Erythroblast (primary cell): ENCODE data around the gene COMMD9.

ENCODE experiments used
- GATA1 ChIP-seq: IDR thresholded peaks from 2 replicates; pipeline ENCODE4 v1.6.1; 2011; ENCODE audit warnings: low read depth, mild to moderate bottlenecking, control low read depth, low read length, moderate library complexity
- POLR2A ChIP-seq: IDR thresholded peaks from 2 replicates; pipeline ENCODE4 v1.6.1; 2011; ENCODE audit warnings: mild to moderate bottlenecking, low read length

DNA sequence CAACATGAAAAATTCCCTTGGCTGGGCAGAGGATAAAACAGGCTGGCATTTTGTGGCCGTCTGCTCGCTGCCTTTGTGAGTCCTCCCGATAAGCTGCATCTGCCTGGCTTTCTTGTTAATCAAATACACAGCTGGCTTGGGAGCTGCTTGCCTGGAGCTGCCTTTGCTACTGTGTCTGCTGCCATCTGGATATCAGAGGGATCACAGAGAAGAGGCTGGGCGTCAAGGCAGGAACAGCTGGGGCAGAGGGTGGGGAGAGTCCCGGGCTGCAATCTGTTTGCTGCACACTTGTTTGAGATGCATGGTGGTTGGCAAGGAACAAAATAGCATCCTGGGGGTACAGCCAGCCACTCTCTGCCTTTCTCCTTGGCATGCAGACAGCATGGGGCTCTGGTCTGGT, 36.0 kb downstream of the COMMD9 start:
- TF ChIP-seq POLR2A: no peak
- TF ChIP-seq GATA1: no peak
